ENCODE data around the gene SARDH.

DNA sequence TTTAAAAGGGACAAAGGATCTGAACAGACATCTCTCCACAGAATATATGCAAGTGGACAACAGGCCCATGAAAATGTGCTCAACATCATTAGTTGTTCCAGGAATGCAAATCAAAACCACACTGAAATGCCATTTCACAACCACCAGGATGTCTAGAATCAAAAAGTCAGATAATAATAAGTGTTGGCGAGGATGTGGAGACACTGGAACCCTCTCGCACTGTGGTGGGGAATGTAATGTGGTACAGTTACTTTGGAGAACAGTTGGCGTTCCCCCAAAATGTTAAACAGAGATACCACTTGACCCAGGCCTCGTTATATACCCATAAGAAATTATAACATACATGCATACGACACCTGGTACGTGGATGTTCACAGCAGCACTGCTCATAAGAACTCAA is 38.6 kb downstream of the SARDH start:
- TF ChIP-seq CTCF (IDR thresholded peaks at IDR 0.05) (no peak), POLR2AphosphoS5 (IDR thresholded peaks at IDR 0.05) (no peak)
